K562 (cell line): Measurements from ENCODE around the gene SLC34A3. TPM values are rescaled to one million over a fixed set of nuclear protein-coding genes. Genes with fewer than 3 reads are reported as not detected.

ENCODE experiments used
- BHLHE40 ChIP-seq: IDR thresholded peaks from 2 replicates; pipeline ENCODE4 v1.6.1; 2011; ENCODE audit warnings: low read length, improper control_type of control experiment
- CEBPB ChIP-seq: fragments of 450-650 bp; IDR thresholded peaks from 2 replicates; pipeline ENCODE4 v1.6.1; 2016; ENCODE audit warnings: missing genetic modification characterization, missing compliant biosample characterization
- CREB1 ChIP-seq, 2 experiments: sonication (generic) in 1 of 2; formaldehyde crosslinking in 1 of 2; IDR thresholded peaks; 2 replicates each; pipeline versions ENCODE4 v1.6.1 to v1.8.0; 2012 to 2022; ENCODE audit warnings: inconsistent platforms in 1 of 2, mild to moderate bottlenecking in 1 of 2, missing genetic modification reagents in 1 of 2, moderate library complexity in 1 of 2
- ETV5 ChIP-seq: sonication (generic); formaldehyde crosslinking; IDR thresholded peaks from 2 replicates; pipeline ENCODE4 v1.4.0; 2020; ENCODE audit warnings: low read depth, mild to moderate bottlenecking, missing genetic modification reagents
- FOXJ3 ChIP-seq: sonication (generic); formaldehyde crosslinking; IDR thresholded peaks from 2 replicates; pipeline ENCODE4 v1.4.0; 2020; ENCODE audit warnings: mild to moderate bottlenecking, missing genetic modification reagents
- HSF4 ChIP-seq: fragments of 250-450 bp; sonication (Bioruptor Pico); IDR thresholded peaks from 2 replicates; pipeline ENCODE4 v2.1.2; 2022; ENCODE audit warnings: mild to moderate bottlenecking, moderate library complexity, borderline replicate concordance
- NCOA4 ChIP-seq: fragments of 450-650 bp; IDR thresholded peaks from 2 replicates; pipeline ENCODE4 v1.6.1; 2018; ENCODE audit warnings: mild to moderate bottlenecking; ENCODE audit not compliant: partially characterized antibody
- NR1H2 ChIP-seq: sonication (generic); formaldehyde crosslinking; IDR thresholded peaks from 2 replicates; pipeline ENCODE4 v1.4.0; 2020; ENCODE audit warnings: mild to moderate bottlenecking, missing genetic modification reagents
- NR2C2 ChIP-seq, 2 experiments: fragments of 200-800 bp in 1 of 2; sonication (Bioruptor generic) in 1 of 2; sonication (generic) in 1 of 2; formaldehyde crosslinking in 1 of 2; IDR thresholded peaks; 2 replicates each; pipeline versions ENCODE4 v1.6.1 to v1.8.0; 2016 to 2022; ENCODE audit warnings: mild to moderate bottlenecking in 1 of 2, missing compliant biosample characterization in 1 of 2, missing genetic modification characterization in 1 of 2, missing genetic modification reagents in 1 of 2
- NR4A1 ChIP-seq, 2 experiments: fragments of 250-450 bp in 1 of 2; fragments of 450-650 bp in 1 of 2; sonication (Bioruptor Pico) in 1 of 2; IDR thresholded peaks; 2 replicates each; pipeline versions ENCODE4 v1.4.0 to v1.6.1; 2016 to 2020; ENCODE audit warnings: mild to moderate bottlenecking in 2 of 2, missing compliant biosample characterization in 1 of 2, missing genetic modification characterization in 1 of 2, moderate library complexity in 1 of 2
- PCBP1 ChIP-seq: fragments of 200-400 bp; formaldehyde crosslinking; IDR thresholded peaks from 2 replicates; pipeline ENCODE4 v1.6.1; 2018; ENCODE audit warnings: mild to moderate bottlenecking, low read depth, low read length; ENCODE audit not compliant: poor library complexity, severe bottlenecking
- SRSF3 ChIP-seq: fragments of 200-400 bp; formaldehyde crosslinking; IDR thresholded peaks from 2 replicates; pipeline ENCODE4 v1.6.1; 2016; ENCODE audit warnings: mild to moderate bottlenecking, low read length, moderate library complexity; ENCODE audit not compliant: insufficient read depth
- WHSC1 ChIP-seq: IDR thresholded peaks from one replicate; pipeline ENCODE4 v1.6.1; 2012; ENCODE audit warnings: low read length, control low read depth, inconsistent platforms
- ZBED1 ChIP-seq: IDR thresholded peaks from 2 replicates; pipeline ENCODE4 v1.6.1; 2014
- ZBTB1 ChIP-seq: sonication (generic); formaldehyde crosslinking; IDR thresholded peaks from 2 replicates; pipeline ENCODE4 v1.8.1; 2023; ENCODE audit warnings: missing genetic modification reagents, low read depth, mild to moderate bottlenecking, borderline replicate concordance
- ZNF12 ChIP-seq: sonication (generic); formaldehyde crosslinking; IDR thresholded peaks from 2 replicates; pipeline ENCODE4 v1.4.0; 2020; ENCODE audit warnings: mild to moderate bottlenecking, missing genetic modification reagents
- ZNF324 ChIP-seq: fragments of 250-450 bp; sonication (Bioruptor Pico); IDR thresholded peaks from 2 replicates; pipeline ENCODE4 v1.4.0; 2020; ENCODE audit warnings: mild to moderate bottlenecking
- polyA plus RNA-seq, 8 experiments: library from polyadenylated mRNA; depleted of rRNA in 4 of 8; stranded (reverse) in 5 of 8; unstranded in 3 of 8; fragments of >200 nt; fragmentation: Nextera tagmentation in 2 of 8; fragmentation: Illumina TruSeq in 1 of 8; extraction: Ambion mirVana in 2 of 8; extraction: Trizol in 1 of 8; gene quantifications; 2 replicates each; pipeline versions ENCODE4 v1.2.1 to v1.2.3, GENCODE V29; 2011 to 2014; ENCODE audit warnings: inconsistent platforms in 1 of 8, missing spikeins in 1 of 8
- total RNA-seq, 7 experiments: library from RNA; depleted of rRNA in 6 of 7; stranded (reverse); fragments of >200 nt in 6 of 7; fragmentation: Illumina TruSeq in 2 of 7; extraction: Trizol in 2 of 7; gene quantifications; 2 replicates each; pipeline versions ENCODE4 v1.2.1 to v1.2.3, GENCODE V29; 2011 to 2021; ENCODE audit warnings: low replicate concordance in 1 of 7
- TF ChIP-seq, protein P1 (sequence below): fragments of 250-450 bp; sonication (Bioruptor Pico); IDR thresholded peaks from 2 replicates; pipeline ENCODE4 v1.5.0; 2022; ENCODE audit warnings: mild to moderate bottlenecking
- TF ChIP-seq, protein P2 (sequence below): fragments of 250-450 bp; sonication (Bioruptor Pico); IDR thresholded peaks from 2 replicates; pipeline ENCODE4 v1.8.0; 2021; ENCODE audit warnings: borderline replicate concordance, mild to moderate bottlenecking, moderate library complexity; ENCODE audit not compliant: poor library complexity, severe bottlenecking
- TF ChIP-seq, protein P3 (sequence below), 2 experiments: fragments of 450-650 bp in 1 of 2; sonication (generic) in 1 of 2; formaldehyde crosslinking; conservative IDR thresholded peaks; 2 replicates each; pipeline versions ENCODE4 v1.4.0 to v1.8.1; 2020 to 2022; ENCODE audit warnings: mild to moderate bottlenecking in 1 of 2, missing genetic modification reagents in 1 of 2
- TF ChIP-seq, protein P4 (sequence below): fragments of 450-650 bp; IDR thresholded peaks from 2 replicates; pipeline ENCODE4 v1.6.1; 2016

SLC34A3 gene
- total and polyA plus RNA-seq, 9 of the 15 experiments (the other 6 are each of a cell fraction or from before 2014, with no cell fraction given) = not detected

DNA sequence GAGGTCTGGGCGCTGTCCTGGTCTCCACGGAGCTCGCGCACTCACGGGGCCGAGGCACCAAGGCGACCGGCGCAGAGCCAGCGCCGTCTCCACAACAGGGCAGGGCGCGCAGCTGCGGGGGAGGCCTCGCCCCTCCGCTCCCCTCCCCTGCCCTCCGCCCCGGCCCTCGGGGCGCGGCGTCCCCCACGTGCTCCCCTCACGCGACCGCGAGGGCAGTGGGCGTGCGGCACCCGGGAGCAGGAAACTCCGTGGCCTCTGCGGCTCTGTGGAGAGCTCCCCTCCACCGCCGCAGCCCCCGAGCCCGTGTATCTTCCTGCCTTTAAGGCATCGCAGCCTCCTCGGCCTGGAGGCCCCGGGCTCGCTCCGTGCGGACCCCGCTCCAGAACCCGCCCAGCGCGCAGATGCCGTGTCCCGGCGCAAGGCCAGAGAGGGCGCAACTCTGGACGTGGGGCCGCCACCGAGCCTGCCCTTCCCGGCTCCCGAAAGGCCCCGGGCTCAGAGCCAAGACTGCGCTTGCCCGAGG is 9.7 kb downstream of the SLC34A3 start (continued):
- TF ChIP-seq ZNF324 (peak; percentile 46; the same call in 1 of the 2 replicates), HSF4 (CRISPR knock-in tag) (no peak), BHLHE40 (peak; percentile 96), FOXJ3 (CRISPR knock-in tag) (peak; percentile 65; the same call in 1 of the 2 replicates), NR1H2 (CRISPR knock-in tag) (peak; percentile 92; the same call in 1 of the 2 replicates), NR4A1 (CRISPR knock-in tag; IDR thresholded peaks at IDR 0.05) (peak; percentile 83; the same call in 1 of the 2 replicates), NR4A1 (tag; IDR thresholded peaks at IDR 0.05) (peak; percentile 74; the same call in 1 of the 2 replicates), NCOA4 (no peak), ZNF12 (CRISPR knock-in tag) (0 out of 2 replicates have a peak, but pooled peaks have one; percentile 47), SRSF3 (0 out of 2 replicates have a peak, but pooled peaks have one; percentile 15), ZBTB1 (CRISPR knock-in tag) (peak; percentile 86), CEBPB (tag) (no peak), PCBP1 (peak; percentile 49), CREB1 (IDR thresholded peaks at IDR 0.05) (peak; percentile 40; the same call in 1 of the 2 replicates), CREB1 (CRISPR knock-in tag; IDR thresholded peaks at IDR 0.05) (peak; percentile 65), ZBED1 (peak; percentile 77; the same call in 1 of the 2 replicates), WHSC1 (no peak), NR2C2 (CRISPR knock-in tag; IDR thresholded peaks at IDR 0.05) (peak; percentile 64; the same call in 1 of the 2 replicates), NR2C2 (tag; IDR thresholded peaks at IDR 0.05) (peak; percentile 80), ETV5 (peak; percentile 68; the same call in 1 of the 2 replicates)
- TF ChIP-seq, protein P1, sequence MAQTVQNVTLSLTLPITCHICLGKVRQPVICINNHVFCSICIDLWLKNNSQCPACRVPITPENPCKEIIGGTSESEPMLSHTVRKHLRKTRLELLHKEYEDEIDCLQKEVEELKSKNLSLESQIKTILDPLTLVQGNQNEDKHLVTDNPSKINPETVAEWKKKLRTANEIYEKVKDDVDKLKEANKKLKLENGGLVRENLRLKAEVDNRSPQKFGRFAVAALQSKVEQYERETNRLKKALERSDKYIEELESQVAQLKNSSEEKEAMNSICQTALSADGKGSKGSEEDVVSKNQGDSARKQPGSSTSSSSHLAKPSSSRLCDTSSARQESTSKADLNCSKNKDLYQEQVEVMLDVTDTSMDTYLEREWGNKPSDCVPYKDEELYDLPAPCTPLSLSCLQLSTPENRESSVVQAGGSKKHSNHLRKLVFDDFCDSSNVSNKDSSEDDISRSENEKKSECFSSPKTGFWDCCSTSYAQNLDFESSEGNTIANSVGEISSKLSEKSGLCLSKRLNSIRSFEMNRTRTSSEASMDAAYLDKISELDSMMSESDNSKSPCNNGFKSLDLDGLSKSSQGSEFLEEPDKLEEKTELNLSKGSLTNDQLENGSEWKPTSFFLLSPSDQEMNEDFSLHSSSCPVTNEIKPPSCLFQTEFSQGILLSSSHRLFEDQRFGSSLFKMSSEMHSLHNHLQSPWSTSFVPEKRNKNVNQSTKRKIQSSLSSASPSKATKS = no peak
- TF ChIP-seq, protein P2, sequence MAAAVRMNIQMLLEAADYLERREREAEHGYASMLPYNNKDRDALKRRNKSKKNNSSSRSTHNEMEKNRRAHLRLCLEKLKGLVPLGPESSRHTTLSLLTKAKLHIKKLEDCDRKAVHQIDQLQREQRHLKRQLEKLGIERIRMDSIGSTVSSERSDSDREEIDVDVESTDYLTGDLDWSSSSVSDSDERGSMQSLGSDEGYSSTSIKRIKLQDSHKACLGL (CRISPR knock-in tag) = peak; percentile 70
- TF ChIP-seq, protein P3, sequence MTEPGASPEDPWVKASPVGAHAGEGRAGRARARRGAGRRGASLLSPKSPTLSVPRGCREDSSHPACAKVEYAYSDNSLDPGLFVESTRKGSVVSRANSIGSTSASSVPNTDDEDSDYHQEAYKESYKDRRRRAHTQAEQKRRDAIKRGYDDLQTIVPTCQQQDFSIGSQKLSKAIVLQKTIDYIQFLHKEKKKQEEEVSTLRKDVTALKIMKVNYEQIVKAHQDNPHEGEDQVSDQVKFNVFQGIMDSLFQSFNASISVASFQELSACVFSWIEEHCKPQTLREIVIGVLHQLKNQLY (CRISPR knock-in tag; conservative IDR thresholded peaks at IDR 0.05) = peak in 1 of 2 experiments; percentile 80; a peak in 1 of 4 replicates
- TF ChIP-seq, protein P4, sequence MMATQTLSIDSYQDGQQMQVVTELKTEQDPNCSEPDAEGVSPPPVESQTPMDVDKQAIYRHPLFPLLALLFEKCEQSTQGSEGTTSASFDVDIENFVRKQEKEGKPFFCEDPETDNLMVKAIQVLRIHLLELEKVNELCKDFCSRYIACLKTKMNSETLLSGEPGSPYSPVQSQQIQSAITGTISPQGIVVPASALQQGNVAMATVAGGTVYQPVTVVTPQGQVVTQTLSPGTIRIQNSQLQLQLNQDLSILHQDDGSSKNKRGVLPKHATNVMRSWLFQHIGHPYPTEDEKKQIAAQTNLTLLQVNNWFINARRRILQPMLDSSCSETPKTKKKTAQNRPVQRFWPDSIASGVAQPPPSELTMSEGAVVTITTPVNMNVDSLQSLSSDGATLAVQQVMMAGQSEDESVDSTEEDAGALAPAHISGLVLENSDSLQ = no peak
